T-helper 2 cell treated with Interferon-gamma antibody and Interleukin-4, amounts not matched to agents 5 μg/mL and 100 μg/mL, for 36 hours (primary cell): ENCODE results near the gene PSMD11.

Experiments used
- DNase-seq: peaks from one replicate; pipeline ENCODE4 v3.0.0; 2021; ENCODE audit warnings: low spot score
- H3K27ac Mint-ChIP-seq: one replicate; pipeline ENCODE4 v1.8.0; 2021; ENCODE audit warnings: mild to moderate bottlenecking, mixed read lengths
- H3K27me3 Mint-ChIP-seq: one replicate; pipeline ENCODE4 v1.8.0; 2021; ENCODE audit warnings: low read depth, mixed read lengths
- H3K36me3 Mint-ChIP-seq: one replicate; pipeline ENCODE4 v1.8.0; 2021; ENCODE audit warnings: low read depth, mixed read lengths
- H3K4me1 Mint-ChIP-seq: one replicate; pipeline ENCODE4 v1.8.0; 2021; ENCODE audit warnings: low read depth, mixed read lengths
- H3K4me3 Mint-ChIP-seq: one replicate; pipeline ENCODE4 v1.8.0; 2022; ENCODE audit warnings: mild to moderate bottlenecking, moderate library complexity, mixed read lengths
- H3K9me3 Mint-ChIP-seq: one replicate; pipeline ENCODE4 v1.8.0; 2021; ENCODE audit warnings: mixed read lengths

PSMD11 gene

DNA sequence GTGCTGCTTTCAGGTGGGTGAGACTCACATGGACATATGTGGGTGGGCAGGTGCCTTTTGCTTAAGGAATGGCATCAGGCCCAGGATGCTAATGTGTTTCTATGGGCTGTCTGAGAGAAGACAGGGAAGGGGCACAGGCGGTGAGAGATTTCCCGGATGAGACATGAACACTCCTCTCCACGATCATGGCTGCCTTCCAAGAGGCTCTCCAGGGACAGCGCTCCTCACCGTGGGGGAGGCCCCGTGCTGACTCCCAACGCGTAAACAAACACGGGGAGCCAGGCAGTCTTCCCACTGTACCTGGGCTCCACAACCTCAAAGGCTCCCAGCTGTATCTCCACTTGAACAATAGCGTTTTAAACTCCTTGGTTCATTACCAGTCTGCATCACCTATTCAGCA lies 85.3 kb downstream of the PSMD11 start:
- DNase-seq, result no peak
- H3K4me1 Mint-ChIP-seq, result peaks cover 37% of the 10 kb centered on the region
- H3K9me3 Mint-ChIP-seq, result no peaks in the 10 kb centered on the region
- no peak overlapping the region for H3K27ac Mint-ChIP-seq
- H3K27me3 Mint-ChIP-seq, result no peaks in the 10 kb centered on the region
- peaks cover 2% of the 10 kb centered on the region for H3K36me3 Mint-ChIP-seq
- H3K4me3 Mint-ChIP-seq, result no peak overlapping the region
